OCI-M2 (cell line): ENCODE data around the gene ZNF12.

Source experiments
- DNase-seq: peaks from one replicate; lab custom pipeline; 2025; ENCODE audit not compliant: unreplicated experiment; lab: John Stamatoyannopoulos, UW

Gene ZNF12

DNA sequence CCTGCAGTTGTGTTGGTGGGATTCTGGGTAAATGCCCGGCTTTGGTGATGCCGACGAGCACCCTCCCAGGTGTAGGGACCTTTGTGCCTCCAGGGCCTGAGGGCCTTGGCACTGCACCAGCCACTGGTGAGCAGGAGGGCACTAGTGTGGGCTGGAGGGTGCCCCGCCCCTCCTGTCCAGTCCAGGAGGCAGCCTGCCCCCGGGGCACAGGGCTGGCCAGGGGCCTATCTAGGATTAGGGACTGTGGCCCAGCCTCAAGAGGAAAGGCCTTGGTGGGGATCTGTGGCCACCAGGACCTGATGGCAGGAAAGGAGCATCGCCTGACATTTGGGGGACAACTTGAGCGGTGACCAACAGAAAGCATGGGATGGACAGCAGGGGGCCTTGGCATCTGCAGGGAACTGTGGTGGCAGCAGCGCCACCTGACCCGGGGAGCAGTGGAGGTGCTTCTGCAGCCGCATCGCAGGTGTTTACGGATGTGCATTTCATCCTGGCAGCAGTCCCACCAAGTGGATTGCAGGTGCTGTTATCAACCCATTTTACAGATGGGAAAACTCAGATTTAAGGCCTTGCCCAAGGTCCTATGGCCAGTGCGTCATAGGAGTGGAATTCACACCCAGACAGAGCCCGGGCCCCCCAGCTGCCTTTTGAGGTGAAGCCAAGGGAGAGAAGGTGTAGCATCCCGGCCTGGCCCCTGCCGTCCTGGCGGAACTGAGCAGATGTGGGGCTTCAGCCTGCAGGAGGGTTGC, 58.5 kb downstream of the ZNF12 start:
- no peak for DNase-seq

DNA sequence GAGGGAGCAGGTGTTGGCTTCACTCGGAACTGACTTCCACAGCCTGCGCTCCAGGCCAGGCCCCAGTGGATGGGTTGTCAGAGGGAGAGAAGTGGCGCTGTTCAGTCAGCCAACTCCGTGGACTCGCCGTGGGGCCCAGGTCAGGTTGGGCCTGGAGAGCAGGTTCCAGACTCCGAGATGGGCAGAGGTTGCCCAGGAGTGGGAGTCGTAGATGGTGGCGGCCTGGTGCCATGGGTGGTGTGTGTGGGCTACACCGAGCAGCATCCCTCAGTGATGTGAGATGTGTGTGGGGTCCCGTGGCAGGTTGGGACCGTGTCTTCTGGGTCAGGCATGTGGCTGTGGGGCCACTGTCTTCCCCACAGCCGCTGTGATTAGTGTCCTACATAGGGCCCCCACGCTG, 59.2 kb downstream of the ZNF12 start:
- DNase-seq, result no peak

DNA sequence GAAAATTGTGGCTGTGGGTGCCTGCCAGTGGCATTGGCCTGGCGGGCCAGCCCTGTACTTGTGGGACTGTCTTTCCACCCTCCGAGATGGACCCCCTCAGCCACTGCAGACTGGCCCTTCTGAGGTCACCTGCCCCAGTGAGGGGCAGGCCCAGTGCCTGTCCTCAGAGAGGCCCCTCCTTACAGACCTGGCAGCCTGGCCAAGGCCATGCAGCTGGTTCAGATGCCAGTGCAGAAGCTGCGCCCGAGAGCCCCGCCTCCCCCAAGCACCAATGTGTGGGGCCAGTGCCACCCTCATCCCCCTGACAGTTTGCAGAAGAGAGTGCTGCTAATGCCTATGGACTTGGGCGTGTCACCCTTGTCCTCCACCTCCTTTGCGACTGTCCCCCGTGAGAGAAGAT, 59.7 kb downstream of the ZNF12 start:
- no peak for DNase-seq

DNA sequence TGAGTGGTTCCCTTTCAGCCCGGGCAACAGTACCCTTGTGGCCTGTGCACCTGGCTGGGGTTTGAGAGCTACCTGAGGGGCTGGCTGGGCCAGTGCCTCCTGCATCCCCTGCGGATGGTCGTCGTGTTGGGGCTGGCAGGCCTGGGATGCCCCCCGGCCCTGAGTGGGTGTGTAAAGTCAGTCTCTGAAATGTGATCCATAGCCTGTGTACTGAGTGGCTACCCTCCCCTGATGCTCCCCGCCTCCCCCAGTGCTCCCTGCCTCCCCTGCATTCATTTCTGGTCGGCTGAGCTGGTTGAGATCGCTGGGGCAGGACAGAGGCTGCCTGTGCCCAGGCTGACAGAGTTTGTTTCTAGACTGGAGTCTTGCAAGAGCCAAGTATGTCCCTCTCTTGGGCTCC, 60.3 kb downstream of the ZNF12 start:
- no peak for DNase-seq

DNA sequence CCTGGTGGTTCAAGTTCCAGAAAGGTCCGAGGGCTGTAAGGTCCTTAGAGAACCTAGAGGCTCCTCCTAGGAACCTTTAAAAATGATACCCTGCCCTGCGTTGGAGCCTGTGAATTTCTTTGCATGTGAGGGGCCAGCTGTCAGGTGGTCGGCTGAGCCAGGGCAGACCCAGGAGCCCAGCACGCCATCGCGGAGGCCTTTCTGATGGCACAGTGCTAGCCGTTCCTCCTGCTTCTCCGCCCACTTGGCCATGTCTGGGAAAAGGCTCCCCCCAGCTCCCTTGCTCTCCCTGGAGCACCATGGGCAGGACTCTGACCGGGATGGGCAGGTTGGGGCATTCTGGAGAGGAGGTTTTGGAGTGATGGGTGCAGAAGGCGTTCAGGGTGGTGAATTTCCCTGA, 62.0 kb downstream of the ZNF12 start:
- no peak for DNase-seq

DNA sequence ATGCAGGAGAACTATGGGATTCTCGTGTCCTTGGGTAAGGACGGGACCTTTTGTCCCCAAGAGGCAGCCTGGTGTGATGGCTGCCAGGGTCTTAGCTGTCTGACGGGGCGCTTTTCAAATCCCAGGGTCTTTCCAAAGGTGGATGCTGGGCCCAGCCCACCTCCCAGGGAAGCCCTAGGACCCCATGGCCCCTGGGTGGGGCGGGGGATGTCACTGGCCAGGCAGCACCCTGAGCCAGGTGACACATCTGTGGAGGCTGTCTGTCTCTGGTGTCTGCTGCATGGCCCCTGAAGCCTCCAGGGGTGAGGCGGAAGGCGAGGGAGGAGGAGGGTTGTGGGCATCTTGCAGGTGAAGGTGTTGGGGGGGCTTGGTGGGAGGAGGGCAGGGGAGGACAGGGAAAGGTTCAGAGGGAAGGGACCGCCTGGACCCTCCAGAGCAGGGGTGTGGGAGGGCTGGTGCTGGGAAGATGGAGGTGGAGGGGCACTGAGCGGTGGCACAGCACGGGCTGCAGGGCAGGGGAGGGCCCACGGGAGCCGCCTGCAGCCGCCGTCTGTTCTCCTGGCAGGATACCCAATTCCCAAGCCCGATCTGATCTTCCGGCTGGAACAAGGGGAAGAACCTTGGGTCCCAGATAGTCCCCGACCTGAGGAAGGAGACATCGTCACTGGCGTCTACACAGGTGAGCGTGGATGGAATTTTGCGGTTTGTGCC, 62.7 kb downstream of the ZNF12 start:
- no peak for DNase-seq

DNA sequence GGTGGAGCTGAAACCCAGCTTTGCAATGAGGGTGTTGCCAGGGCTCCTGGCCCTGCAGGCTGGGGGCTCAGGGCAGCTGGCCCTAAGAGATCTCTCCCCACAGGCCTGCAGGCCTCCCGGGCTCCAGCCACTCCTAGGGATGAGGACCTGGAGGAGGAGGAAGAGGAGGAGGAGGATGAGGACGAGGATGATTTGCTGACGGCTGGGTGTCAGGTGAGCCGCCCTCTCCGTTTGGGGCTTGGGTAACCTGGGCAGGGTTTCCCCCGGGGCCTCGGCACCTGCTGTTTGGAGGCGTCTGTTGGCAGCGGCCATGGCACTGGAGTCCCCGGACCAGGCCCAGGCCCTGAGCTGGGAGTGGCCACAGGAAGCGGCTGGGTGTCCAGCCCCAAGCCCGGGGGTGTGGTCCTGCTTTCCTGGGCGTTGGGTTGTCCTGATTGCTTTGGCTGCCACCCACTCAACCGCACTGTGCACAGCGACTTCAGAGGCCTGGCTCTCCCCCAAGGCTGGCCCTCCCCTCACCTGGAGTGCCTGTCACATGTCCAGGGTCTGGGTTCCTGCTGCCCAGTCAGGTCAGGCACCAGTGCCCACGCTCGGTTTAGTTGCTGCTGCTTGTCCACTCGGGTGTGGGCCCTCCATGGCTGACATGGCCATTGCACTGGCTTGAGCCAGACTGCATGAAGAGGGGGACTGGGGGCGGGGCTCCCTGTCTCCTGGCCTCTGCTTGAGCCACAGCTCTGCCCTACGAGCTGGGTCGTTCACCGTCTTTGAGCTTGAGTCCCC, 63.7 kb downstream of the ZNF12 start:
- DNase-seq, result no peak

DNA sequence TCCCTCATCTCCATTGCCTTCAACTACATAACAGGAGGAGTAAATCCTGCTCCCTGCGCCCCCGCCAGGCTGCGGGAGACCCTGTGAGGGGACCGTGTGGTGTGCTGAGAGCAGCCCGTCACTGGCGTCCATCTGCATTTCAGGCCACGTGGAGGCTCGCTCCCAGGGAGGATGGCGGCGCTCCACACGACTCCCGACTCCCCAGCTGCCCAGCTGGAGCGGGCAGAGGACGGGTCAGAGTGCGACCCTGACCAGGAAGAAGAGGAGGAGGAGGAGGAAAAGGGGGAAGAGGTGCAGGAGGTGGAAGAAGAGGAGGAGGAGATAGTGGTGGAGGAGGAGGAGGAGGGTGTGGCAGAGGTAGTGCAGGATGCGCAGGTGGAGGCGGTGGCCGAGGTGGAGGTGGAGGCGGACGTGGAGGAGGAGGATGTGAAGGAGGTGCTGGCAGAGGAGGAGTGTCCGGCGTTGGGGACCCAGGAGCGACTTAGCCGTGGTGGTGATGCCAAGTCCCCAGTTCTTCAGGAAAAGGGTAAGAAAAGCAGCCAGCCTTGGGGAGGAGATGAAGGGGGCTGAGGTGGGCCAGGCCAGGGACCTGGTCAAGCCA, 64.4 kb downstream of the ZNF12 start:
- no peak for DNase-seq

DNA sequence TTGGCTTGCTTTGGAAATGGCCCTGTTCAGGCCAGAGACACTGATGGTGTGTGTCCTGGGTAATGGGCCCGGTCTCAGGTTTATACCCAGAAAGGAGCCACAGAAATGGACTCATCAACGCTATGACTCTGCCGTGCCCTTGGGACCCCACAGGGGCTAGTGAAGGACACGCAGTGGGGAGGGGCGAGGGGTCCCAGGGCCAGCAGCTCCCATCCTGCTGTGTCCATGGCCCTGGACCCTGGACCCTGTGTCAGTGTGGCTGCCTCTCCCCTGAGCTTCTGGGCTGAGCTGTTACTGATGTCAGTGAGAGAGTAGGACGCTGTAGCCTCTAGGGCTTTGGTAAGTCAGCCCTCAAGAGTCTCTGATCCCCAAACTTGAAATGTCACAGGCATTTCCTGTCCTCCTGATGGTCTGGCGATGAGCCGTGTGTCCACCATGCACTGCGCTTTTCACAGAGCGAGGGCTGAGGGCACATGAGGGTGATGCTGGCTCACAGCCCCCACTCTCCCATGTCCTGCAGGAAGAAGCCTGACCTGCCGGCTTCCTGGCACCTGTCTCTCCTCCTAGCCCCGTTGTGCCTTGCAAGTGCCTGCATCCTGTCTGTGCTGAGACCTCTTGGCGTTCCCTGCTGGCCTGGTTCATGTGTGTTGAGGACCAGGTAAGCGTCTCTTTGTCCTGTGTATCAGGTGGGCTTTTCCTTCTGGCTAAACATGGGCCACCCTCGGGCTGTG, 65.3 kb downstream of the ZNF12 start:
- DNase-seq, result no peak

DNA sequence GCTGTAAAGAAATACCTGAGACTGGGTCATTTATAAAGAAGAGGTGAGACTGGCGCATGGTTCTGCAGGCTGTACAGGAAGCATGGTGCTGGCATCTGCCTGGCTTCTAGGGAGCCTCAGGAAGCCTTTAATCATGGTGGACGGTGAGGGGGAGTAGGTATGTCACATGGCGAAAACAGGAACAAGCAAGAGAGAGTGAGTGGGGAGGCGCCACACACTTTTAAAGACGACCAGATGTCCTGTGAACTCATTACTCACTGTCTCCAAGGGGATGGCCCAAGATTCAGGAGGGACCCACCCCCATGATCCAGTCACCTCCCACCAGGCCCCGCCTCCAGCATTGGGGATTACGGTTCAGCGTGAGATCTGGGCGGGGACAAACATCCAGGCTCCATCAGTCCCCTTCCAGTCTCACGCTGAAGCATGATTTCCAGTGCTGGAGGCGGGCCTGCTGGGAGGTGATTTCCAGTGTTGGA, 66.5 kb downstream of the ZNF12 start:
- DNase-seq, result no peak

DNA sequence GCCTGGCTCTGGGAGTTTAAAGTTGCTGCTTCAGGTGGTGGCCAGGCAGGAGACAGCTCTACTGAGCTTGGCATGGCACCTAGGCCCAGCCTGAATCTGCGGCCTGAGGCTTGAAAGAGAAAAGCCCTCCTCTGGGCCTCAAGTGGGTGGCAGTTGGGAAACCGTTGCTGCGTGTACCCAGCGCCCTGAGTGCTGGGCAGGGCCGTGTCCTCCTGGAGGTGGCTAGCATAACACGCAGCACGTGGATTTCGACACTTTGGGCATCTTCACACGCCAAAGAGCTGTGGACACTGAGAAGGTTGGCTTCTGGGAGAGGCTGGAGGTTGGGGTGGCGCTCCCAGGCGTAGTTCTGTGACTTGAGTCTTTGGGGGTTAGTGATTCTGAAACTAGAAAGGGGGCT, 67.1 kb downstream of the ZNF12 start:
- DNase-seq, result no peak

DNA sequence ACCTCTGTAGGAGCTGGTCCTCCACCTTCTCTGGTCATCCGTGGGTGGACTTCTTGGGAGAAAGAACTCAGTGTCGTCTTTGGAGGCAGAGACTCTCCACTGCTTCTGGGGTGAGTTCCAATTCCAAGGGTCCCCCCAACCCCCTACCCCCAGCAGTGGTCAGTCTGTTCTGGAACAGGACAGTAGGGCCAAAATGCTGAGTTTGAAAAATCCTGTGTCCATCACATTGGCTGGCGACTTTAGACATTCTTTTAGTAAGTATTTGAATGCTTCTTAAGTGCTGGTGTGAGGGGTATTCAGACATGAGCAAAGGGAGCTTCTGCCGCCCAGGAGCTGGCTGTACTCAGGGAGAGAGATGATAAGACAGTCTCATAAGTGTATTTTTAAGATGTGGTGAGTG, 67.7 kb downstream of the ZNF12 start:
- DNase-seq, result no peak
